ENCODE measurements around the gene SIRT7. TPM values are rescaled to one million over a fixed set of nuclear protein-coding genes. Genes with fewer than 3 reads are reported as not detected.
A peak's percentile ranks its signal among the peaks of the same experiment; 100 is the strongest.

SIRT7 gene
- 10 to 100 TPM; 11.8 to 13.1 TPM for total RNA-seq
- long read RNA-seq, donor 1, partial matches to known transcripts: 2 of 4 reads
- long read RNA-seq, donor 1, other reads (novel, unspliced or antisense): 0 of 4 reads
- long read RNA-seq, donor 2, partial matches to known transcripts: 4 of 6 reads
- long read RNA-seq, donor 2, other reads (novel, unspliced or antisense): 2 of 6 reads

GRCh38 chr17:81917565-81918332 is at the start of gene SIRT7:
TSS of gene SIRT7 (minus strand) at chr17:81918176. CDS start at chr17:81918131, 45 bp downstream.
- intact Hi-C loops (cut with DNase I): no loop called here
- peak; percentile 92 for DNase-seq (ENCODE audit: low spot score)

- no peak for DNase-seq (ENCODE audit: low spot score)
- intact Hi-C loops (cut with DNase I): no loop called here
Measured at GRCh38 chr17:81967244-81967532, 49.2 kb upstream of the SIRT7 start.

- no peak for DNase-seq (ENCODE audit: low spot score)
Measured at GRCh38 chr17:81966343-81967243, 48.6 kb upstream of the SIRT7 start.

DNA sequence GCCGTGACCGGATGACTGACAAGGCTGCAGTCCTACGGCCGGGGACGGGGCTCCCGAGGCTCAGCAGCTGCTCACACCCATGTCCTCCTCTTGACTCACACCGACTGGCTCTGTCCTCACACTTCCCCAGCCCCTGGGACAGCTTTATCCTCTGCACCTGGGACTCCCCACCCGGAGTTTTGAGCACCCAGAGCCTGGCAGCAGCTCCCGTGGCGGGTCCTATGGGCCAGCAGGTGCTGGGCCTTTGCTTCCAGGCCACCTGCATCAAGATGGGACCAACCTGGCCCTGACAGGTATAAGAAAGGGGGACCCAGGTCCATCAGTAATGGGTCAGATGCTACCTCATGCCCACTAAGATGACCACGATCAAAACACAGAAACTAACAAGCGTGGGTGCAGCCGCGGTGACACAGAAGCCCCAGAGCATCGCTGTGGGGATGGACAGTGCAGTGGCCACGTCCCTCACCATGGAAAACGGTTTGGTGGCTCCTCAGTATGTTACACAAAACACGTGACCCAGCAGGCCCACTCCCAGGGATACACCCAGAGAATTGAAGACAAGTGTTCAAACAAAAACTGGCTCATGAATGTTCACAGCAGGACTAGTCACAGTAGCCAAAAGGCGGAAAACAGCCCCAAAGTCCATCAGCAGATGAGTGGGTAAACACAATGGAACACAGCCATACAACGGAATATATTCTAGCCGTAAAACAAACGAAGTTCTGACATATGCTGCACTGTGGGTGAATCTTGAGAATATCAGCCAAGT is 46.3 kb upstream of the SIRT7 start:
- intact Hi-C loops (cut with DNase I): no loop called here

More at GRCh38 chr17:81966343-81967243, 48.6 kb upstream of the SIRT7 start:
- intact Hi-C loops (cut with DNase I): no loop called here

DNA sequence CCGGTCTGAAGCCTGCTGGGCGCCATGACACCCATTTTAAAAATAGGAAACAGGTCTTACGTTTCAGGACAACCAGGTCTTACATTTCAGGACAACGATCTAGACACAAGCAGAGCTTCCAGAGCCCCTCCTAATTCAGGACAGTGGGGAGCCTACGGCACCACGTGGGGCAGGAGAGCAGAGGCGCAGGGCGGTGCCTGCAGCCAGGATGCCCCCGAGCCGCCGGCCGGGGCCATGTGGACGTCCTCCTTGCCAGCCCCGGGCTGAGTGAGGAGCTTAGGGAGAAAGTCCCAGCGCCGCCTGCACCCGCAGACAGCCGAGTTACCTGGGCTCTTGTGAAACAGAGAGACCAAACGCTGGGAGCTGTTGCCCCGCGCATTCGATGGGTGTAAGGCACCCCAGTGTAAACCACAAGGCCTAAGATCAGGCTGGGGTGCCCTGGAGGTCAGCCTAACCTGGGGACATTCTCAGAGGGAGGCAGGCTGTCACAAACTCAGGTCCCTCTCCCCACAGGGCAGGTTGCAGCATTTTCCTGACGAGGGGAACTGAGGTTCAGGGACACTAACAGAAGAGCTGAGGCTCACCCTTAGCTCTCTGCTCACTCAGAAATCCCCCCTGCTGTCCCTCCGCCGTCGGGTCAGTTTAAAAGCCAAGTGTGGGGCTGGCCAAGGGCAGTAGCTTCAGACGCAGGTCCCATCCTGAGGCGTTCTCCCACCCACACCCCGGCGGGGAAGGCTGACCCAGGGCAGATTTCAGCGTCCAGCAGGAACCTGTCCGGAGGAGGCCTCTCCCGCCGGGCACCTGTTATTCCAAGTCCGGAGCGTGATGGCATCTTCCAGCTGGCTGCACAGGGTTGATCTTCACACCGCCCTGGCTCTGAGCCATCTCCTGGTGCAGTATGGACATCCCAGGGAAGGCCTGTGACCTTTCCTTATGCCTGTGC is 44.8 kb upstream of the SIRT7 start:
- intact Hi-C loops (cut with DNase I): no loop called here
- DNase-seq (ENCODE audit: low spot score): no peak

More for the DNA sequence above, 46.3 kb upstream of the SIRT7 start:
- DNase-seq (ENCODE audit: low spot score): no peak

DNA sequence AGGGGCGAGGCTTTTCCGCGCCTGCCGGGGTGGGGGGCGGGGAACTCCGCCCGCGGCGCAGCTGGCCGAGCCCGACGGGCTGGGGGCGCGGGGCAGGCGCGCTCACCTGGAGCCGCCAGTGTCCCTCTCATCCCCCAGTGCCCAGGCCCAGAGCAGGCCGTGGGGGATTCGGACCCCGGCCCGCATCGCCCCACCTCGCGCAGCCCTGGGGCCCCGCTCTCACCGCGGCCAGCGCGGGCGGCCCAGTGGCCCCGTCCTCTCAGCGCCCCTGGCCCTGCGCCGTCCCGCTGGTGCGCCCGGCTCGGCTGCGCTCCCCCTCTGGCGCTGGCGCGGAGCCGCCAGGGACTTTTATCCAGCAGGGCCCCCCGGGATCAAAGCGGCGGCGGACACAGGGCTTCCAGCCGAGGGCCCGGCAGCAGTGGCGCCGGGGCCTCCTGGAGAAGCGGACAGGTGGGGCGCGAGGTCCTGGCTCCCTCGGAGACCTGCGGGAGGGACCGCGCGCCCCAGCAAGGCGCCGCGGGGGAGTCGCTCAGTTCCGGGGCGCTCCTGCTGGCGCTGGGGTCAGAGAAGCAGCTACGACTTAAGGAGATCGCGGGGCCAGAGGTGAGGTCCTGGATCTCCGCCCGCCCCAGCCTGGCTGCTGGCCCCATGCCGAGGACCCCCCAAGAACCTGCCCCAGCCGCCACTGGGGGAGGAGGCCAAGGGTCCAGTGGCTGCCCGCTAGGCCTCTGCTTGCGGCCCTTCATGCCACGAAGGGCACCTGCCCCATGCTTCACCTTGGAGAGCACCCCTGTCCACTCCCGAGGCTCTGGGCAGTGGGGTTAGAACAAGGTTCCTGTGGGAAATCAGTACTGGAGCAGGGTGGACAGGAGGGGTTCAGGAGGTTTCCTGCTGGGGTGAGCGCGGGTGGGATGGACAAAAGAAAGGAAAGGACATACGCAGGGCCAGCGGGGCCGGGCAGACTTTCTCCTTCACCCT is 43.8 kb upstream of the SIRT7 start:
- DNase-seq (ENCODE audit: low spot score): no peak
- intact Hi-C loops (cut with DNase I): no loop called here

- intact Hi-C loops (cut with DNase I): no loop called here
- DNase-seq (ENCODE audit: low spot score): no peak
Measured at GRCh38 chr17:81961087-81961511, 43.1 kb upstream of the SIRT7 start, which contains the start of gene NOTUM. TSS of gene NOTUM (minus strand) at chr17:81961187. CDS start at chr17:81960909, 278 bp downstream.

- no peak for DNase-seq (ENCODE audit: low spot score)
- intact Hi-C loops (cut with DNase I): loop anchor here in 1 of 2 donors (1.0 kb wide), 1 partner anchor 60 kb away; no protein-coding TSS in a partner anchor
Measured at GRCh38 chr17:81960130-81960958, 42.4 kb upstream of the SIRT7 start.

GRCh38 chr17:81959362-81960129 is 41.6 kb upstream of the SIRT7 start:
- peak; percentile 89 for DNase-seq (ENCODE audit: low spot score)
- intact Hi-C loops (cut with DNase I): loop anchor here (1.0 to 5.0 kb wide), 3 partner anchors 61 to 193 kb away; no protein-coding TSS in a partner anchor

GRCh38 chr17:81958633-81959342 is 40.8 kb upstream of the SIRT7 start:
- intact Hi-C loops (cut with DNase I): loop anchor here (2.0 to 5.0 kb wide), 2 partner anchors 62 to 194 kb away; no protein-coding TSS in a partner anchor
- no peak for DNase-seq (ENCODE audit: low spot score)

DNA sequence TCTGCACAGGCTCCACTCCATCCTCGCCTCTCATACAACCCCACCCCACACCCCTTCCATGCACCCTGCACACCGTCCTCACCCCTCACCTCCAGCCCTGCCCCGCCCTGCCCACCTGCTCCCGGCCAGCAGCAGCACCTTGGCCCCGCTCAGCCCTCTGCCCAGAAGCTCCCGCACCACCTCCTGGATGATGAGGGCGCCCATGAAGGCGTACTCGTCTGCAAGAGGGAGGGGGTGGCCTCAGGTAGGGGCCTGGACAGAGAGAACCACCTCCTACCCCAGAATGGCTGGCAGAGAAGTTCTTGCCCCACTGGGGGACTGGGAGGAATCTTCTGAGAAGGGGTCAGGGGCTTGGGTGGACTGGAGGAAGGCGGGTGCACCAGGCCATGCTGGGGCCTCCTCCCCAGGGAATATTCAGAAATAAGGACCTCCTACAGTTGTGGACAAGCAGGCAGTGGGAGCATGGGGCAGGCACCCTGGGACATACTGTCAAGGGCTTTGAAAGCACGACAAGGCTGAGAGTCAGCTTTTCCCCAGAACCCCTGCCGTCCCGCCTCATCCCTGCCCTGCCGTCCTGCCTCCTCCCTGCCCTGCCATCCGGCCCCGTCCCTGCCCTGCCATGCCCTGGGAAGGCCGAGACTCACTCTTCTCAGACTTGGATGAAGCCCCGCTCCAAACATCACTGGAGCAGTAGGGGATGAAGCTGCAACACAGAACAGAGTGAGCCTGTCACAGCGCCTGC is 39.9 kb upstream of the SIRT7 start:
- no peak for DNase-seq (ENCODE audit: low spot score)
- intact Hi-C loops (cut with DNase I): loop anchor here (2.0 to 5.0 kb wide), 2 partner anchors 63 to 194 kb away; no protein-coding TSS in a partner anchor

DNA sequence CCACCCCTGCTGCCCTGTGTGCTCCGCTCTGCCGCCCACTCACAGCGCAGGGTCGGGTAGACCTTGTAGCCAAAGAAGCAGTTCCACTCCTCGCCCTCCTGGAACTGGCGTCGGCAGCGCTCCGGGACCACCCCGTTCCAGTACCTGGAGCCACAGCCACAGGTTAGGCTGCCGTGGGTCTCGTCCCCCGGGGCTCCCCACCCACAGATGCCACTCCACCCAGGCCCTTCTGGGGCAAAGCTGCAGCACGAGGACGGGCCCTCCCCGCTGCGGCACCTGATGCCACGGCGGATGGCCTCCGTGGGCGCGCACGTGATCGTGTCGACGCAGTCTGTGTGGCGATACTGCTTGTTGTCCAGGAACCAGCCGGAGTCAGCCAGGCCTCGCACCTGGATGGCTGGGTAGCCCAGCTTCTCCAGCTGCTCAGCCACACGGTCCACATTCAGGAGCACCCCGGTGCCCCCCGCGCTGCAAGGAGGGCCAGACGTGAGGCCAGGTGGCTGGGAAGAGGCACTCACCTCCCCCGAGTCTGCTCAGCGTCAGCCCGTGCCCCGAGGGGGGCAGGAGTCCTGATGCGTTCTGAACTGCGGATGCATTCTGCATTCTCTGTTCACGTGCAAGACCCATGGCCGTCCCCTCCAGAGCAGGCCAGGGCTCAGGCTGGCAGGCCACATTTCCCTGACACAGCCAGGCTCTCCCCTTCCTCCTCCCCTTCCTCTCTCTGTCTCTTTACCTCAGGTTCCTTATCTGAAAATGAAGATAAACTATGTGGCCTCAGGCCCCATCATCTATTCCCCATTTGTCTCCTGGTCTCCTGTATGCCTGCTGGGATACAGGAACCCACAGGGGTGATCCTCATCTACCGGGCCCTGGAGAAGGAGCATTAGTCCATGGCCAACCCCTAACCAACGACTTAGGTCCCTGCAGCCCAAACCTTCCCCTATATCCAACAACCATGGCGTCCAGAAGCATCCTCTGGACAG is 38.9 kb upstream of the SIRT7 start:
- DNase-seq (ENCODE audit: low spot score): no peak
- intact Hi-C loops (cut with DNase I): loop anchor here (5.0 kb wide), 1 partner anchor 195 kb away; no protein-coding TSS in a partner anchor
